GM20431 (cell line): ENCODE data around the gene ZNF74.
"Not testable (repeated sequence)": the region's sequence is repeated elsewhere in the genome, so short reads cannot be mapped to it uniquely, and the experiment has no call there.

ENCODE experiments used
- in situ Hi-C: fragments of 300-500 bp; cut with MseI, MboI; formaldehyde crosslinking; loops from one replicate; pipeline ENCODE4 v1.15.0; 2020; ENCODE audit warnings: low sequenced_read_pairs; ENCODE audit not compliant: unreplicated experiment

The ZNF74 gene

DNA sequence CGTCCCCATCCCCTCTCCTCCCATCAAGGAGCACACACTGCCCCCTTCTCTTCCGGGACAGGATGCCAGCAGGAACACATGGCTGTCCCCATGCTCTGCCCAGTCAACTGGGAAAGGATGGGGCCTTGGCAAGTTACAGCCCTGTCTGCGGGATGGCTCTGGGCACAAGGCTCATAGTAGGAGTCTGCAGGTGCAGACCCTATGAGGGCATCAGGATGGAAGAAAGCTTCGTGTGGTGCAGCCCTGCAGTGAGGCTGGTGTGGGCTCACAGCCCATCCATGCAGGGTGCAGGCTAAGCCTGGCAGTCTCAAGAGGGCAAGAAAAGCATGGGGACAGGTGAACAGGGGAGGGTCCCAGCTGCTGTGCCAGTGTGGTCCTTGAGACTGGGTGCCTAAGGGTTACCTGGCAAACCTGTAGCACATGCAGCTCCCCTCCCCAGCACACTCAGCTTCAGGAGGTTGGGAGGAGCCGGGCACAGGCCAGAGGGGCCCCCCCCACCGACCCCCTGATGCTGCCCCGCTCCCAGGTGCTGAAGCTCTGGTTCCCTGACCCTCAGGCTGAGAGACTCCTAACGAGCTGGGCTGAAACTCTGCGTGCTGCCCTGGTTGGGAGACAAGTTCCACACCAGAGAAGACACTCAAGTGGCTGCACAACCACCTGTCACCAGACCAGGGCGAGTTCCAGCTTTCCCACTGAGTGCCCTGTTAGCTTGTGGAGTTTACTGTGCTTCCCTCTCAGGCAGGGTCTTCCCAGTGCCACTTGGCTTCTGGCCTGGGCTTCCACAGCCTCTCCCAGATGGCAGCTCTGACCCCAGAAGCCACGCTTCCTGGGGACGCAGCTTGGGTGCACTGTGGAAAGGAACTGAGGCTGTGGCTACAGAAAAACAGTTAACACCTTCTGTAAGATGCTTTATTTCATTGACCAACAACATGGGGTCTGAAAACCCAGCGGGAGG is 47.0 kb downstream of the ZNF74 start:
- in situ Hi-C loops, result no loop called here

DNA sequence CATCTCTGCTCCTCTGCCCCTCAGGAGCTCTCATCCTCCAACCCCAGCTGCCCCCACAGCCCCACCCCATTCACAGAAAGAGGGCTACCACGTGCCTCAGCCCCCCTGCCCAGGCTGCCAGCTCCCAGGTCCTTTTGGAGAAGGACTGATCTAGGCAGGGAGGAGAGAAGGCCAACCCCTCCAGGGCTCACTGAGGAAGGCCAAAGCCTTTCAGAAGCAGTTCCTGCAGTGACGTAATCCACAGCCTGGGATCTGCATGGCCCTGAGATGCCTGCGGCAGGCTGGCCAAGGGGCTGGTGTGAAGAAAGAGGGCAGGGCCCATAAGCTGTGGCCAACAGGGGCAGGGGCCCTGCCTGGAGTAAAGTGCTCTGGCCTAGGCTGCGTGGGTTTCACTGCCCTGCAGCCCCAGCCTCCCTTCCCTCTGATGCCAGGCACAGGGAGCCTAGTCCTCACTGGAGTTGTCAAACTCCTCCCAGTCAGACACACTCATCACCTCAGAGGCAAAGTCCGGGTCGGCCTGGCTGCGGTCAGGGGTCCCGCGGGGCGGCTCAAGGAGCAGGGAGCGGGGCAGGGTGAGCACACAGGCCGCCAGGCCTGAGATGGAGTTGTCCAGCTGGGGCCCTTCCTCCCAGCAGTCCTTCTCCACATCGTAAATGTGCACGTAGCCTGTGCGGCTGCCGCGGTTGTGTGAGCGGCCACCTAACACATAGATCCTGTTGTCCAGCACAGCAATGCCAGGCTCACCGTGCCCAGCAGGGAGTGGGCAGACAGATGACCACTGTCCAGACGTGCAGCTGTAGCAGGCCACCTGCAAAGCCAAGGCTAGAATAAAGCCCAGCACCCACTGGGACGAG is 47.9 kb downstream of the ZNF74 start:
- in situ Hi-C loops, result no loop called here

DNA sequence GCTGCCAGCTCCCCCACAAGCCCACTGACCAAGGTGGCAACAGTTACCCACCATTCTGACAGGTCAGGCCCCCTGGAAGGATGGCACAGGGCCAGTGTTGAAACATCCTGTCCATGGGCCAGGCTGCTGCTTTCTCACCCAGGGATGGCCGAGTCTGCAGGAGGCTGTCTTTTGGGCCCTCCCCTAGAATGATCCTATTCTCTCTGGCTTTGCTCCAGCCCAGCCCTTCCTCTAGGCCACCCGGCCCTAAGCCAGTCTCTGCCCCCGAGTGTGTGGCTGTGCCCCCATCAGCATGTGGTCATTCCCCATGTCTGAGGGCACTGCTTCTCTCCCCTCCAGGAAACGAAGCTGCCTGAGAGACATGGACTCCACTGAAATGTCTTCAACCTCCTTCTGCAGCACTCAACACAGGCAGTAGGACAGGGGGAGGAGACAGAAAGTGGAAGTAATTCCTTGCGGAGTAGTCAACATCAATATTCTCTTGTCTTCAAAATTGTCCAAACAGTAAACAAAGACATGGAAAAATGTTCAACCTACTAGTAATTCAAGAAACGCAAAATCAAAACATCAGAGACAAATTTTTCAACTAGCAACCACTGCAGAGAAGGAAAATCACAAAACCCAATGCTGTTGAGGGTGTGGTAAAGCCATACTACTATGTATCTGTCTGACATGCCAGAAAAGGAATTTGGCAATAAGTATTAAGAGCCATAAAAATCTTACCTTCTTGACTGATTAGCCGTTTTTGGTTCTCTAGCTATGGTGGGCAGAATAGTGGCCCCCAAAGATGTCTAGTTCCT is 48.7 kb downstream of the ZNF74 start:
- in situ Hi-C loops, result no loop called here

DNA sequence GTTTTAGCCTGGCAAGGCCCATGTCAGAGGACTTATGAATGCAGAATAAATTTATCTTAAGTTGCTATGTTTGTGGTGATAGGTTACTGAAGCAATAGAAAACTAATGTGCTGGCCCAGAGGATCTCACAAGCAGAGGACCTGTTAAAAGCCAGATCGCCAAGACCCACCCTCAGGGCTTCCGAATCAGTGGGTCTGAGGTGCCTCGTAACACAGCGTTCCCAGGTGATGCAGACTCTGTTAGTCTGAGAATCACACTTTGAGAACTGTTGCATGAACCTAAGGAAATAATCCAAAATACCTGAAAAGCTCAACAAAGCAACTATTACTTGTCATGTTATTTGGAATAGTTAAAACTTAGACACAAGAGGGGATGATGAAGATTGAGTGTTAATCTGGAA is 50.4 kb downstream of the ZNF74 start:
- in situ Hi-C loops, result no loop called here

DNA sequence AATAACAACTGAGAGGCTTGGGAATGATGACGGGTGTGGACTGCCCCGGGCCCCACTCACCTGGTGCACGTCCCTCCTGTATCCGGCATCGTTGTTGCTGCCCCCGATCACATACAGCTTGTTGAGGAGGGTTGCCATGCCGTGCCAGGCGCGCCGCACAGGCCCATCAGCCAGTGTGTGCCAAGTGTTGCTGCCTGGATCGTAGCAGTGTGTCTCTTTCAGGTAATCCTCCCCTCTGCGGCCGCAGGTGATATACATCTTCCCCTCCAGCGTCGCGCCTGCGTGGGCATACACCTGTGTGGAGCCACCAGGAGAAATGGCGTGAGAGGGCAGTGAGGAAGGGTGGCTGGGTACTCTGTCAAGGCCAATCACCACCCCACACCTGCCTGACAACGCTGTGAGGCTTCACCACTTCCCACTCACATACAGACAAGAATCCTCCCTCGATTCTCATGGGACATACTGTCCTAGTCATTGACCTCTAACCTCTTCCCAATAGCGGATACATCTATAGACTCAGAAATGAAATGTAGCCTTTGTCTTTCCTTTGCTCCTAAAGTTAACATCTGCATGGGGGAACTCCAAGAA is 52.5 kb downstream of the ZNF74 start:
- in situ Hi-C loops, result no loop called here

DNA sequence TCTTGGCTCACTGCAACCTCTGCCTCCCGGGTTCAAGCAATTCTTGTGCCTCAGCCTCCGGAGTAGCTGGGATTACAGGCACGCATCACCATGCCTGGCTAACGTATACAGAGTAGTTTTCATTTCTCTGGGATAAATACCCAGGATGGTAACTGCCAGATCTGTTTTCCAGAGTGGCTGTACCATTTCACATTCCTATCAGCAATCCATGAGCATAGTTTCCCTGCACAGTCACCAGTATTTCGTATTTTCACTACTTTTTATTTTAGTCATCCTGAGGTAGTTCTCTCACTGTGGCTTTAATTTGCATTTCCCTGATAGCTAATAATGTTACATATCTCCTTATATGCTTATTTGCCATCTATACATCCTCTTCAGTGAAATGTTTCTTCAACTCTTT is 54.7 kb downstream of the ZNF74 start:
- in situ Hi-C loops, result no loop called here

DNA sequence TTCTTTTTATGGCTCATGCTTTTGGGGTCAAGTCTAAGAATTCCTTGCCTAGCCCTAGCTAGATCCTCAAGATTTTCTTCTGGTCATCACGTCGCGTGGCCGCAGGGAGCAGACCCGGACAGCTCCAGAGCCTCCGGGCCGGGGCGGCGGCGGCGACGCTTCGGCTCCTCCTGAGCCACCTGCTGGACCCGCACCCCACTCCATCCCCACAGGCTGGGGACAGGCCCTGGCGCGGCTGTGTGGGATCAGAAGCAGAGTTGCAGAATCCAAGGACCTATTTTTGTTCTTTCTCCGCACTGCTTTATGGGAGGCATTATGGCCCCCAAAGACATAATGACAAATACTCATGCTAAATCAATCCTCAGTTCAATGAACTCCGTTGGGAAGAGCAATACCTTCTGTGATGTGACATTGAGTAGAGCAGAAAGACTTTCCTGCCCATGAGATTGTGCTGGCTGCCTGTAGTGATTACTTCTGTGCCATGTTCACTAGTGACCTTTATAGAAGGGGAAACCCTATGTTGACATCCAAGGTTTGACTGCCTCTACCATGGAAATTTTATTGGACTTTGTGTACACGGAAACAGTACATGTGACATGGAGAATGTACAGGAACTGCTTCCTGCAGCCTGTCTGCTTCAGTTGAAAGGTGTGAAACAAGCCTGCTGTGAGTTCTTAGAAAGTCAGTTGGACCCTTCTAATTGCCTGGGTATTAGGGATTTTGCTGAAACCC is 56.0 kb downstream of the ZNF74 start:
- in situ Hi-C loops, result no loop called here

DNA sequence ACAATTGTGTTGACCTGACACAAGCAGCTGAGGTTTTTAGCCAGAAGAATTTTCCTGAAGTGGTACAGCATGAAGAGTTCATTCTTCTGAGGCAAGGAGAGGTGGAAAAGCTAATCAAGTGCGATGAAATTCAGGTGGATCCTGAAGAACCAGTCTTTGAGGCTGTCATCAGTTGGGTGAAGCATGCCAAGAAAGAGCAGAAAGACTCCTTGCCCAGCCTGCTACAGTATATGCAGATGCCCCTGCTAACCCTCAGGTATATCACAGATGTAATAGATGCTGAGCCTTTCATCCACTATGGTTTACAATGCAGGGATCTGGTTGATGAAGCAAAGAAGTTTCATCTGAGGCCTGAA is 56.6 kb downstream of the ZNF74 start:
- in situ Hi-C loops, result no loop called here

DNA sequence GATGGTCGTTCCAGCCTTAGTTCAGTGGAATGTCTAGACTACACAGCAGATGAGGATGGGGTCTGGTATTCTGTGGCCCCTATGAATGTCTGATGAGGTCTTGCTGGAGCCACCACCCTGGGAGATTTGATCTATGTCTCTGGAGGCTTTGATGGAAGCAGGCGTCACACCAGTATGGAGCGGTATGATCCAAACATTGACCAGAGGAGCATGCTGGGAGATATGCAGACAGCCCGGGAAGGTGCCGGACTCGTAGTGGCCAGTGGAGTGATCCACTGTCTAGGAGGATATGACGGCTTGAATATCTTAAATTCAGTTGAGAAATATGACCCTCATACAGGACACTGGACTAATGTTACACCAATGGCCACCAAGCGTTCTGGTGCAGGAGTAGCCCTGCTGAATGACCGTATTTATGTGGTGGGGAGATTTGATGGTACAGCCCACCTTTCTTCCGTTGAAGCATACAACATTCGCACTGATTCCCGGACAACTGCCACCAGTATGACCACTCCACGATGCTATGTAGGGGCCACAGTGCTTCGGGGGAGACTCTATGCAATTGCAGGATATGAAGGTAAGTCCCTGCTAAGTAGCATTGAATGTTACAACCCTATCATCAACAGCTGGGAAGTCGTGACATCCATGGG is 57.3 kb downstream of the ZNF74 start:
- in situ Hi-C loops, result not testable (repeated sequence)

DNA sequence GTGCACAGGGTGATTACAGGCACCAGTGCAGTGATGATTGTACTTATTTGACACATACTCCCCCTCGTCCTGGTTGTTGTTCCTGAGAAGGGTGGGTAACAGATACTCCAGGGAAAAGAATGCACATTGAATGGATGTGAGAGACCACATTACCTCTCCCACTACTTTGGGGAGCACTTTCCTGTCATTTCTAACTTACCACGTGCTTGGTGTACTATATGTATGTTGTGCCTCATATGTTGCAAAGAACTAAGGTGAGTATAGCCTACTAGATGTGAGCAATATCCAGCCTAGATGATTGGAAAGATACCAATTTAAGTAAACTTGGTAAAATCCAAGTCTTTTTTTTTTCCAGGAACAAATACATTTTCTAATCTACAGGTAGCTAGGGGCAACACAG is 58.0 kb downstream of the ZNF74 start:
- in situ Hi-C loops, result no loop called here

DNA sequence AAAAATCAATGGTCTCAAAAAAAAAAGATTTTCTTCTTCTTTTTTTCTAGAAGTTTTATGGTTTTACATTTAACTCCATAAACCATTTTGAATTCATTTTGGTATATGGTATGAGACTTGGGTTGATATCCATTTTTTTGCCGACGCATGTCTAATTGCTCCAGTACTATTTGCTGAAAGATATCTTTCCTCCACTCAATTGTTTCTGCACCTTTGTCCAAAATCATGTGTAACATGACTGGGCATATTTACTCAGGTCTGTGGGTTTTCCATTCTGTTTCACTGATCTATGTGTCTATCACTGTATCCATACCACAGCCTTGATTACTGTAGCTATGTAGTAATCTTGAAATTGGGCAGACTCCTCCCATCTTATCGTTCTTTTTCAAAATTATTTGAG is 59.3 kb downstream of the ZNF74 start:
- in situ Hi-C loops, result no loop called here

DNA sequence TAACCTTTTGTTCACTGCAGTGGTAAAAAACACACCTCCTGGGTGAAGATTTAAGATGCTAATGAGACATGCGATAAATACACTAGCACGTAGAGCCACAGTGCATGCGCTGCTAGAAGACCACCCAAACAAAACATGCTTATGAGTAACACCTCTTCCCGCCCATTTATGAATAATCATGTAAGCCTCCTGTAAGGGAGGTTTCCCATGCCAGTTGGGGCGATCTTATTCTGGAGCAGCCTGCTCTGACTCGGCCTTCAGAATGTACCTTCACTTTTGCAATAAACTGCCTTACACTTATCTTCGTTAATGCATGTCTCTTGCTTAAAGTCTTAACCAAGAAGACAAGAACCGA is 61.7 kb downstream of the ZNF74 start:
- in situ Hi-C loops, result no loop called here

DNA sequence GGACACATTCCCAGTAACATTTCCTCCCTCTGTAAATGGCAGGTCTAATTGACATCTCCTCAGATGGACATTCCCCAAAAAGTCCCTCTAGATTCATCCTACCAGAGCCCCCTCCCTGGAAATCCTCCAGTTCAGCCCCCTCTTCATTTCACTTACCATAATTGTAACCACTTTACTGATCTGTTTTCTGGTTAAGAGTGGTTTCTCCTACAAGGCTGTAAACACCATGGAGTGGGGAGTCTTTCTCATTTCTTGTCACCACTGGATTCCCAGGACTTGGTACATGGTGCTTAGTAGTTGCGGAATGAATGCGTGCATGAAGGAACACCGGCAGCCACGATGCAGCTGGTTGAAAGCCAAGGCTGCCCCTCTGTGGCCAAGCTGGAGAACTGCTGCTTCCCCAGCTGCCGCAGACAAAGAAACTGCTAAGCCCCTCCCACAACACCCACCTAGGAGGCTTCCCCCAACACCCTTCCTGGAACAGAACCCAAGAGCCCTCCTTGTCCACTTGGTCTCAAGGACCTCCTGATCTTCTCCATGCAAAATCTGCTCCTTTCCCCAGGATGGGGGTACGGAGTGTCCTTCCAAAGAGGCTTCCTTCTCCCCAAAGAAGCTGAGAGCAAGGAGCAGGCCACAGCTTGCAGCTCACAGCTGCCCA is 62.2 kb downstream of the ZNF74 start:
- in situ Hi-C loops, result no loop called here

DNA sequence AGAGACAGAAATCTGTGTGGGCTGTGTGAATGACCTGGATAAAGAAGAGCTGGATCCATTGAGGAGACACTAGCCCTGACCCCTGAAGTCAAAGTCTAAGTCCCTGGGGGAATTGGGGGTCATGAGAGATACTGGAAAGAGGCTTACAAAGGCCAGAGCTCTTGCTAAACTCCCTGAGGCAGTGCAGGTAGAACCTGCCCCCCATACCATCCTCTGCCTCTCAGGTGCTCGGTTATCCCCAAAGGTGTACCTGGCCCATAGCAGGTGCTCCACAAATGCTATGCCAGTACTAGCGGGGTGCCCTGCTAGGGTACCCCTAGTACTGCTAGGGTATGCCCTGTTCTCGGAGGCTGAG is 62.7 kb downstream of the ZNF74 start:
- in situ Hi-C loops, result no loop called here

DNA sequence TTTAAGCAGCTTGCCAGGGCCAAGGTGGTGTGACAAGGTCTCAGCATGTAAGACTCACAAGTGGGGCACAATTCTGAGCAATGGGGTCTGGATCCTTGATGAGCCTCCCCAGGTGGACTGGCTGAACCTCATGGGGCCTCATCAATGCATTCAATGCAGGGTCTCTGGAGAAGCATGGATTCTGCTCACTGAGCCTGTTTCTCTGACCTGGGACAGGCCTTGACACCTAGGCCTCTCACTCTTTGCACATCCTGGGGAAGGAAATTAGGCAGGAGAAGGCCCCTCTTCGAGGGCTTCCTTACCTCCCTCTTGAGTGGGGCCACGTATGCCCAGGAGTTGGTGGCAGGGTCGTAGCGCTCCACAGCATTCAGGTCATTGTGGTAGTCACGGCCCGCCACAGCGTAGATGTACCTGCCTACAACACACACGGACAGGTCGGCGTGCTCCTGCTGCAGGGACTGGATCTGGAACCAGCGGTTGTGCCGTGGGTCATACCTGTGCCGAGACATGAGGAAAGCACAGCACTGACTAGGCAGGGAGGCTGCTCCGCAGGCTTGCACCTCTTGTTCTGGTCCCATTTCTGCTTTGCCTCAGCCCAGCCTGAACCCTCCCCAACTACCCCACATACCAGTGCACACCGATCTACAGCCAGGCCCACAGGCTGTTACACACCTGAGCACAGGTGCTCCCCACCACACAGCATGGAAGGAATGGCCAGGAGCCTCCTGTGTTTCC is 63.7 kb downstream of the ZNF74 start:
- in situ Hi-C loops, result no loop called here
